ENCODE results near the gene TOMM7.
"Not testable (repeated sequence)": the region's sequence is repeated elsewhere in the genome, so short reads cannot be mapped to it uniquely, and the experiment has no call there.

The TOMM7 gene

DNA sequence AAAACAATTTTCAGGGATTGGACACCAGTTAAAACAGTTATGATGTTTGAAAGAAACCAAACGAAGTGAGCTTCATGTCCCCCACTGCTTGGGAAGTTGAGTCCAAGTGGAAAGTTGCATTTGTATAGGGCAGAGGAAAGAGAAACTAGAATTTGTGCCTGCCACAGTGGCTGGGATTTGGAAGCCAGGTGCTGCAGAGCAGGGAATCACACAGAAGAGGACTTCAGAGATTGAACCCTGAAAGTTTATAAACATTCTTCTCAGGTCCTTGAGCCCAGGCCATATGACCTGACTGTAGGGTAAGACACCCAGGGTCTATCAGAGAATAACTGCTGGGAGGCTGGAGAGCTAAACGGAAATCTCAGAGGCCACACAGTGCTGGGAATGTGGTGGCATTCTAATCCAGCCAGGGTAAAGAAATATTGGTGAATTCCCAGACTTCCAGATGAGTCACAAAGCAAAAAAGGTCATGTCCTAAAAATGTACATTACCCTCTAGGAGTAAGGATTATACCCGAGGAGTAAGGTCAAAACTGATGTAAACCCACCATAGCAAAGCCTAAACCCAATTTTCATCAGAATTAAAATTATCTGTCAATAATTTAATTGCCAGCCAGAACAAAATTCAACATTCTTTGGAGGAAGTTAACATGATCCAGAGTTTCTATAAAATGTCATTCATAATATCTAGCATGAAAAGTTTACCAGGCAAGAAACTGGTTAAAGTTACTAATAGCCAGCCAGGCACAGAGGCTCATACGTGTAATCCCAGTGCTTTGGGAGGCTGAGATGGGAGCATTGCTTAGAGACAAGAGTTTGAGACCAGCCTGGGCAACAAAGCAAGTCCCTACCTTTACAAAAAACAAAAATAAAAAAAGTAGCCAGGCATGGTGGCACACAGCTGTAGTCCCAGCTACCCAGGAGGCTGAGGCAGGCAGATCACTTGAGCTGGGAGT lies 31.2 kb downstream of the TOMM7 start:
- Histone ChIP-seq H4K20me1 (no peaks in the 10 kb centered on the region), H3K4me3 (no peak overlapping the region), H3K36me3 (no peaks in the 10 kb centered on the region), H3K27me3 (no peaks in the 10 kb centered on the region), H3K9me3 (peaks cover 17% of the 10 kb centered on the region), H3K9ac (no peak overlapping the region), H3K4me2 (no peak overlapping the region), H3K4me1 (peaks cover 3% of the 10 kb centered on the region; the same call in 1 of the 2 replicates), H3K27ac (no peak overlapping the region)
- no peak for TF ChIP-seq Cebpa-rat (IDR thresholded peaks at IDR 0.05)

DNA sequence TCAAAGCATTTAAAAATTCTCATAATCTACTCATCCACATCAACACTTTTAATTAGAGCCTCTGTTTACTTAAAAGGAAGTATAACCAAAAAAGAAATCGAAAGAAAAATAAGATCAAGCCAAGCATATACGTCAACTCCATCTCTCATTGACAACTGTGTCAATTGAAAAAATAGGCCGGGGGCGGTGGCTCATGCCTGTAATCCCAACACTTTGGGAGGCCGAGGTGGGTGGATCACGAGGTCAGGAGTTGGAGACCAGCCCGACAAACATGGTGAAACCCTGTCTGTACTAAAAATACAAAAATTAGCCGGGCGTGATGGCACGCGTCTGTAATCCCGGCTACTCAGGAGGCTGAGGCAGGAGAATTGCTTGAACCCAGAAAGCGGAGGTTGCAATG lies 32.0 kb downstream of the TOMM7 start:
- H3K27me3 ChIP-seq, H3K36me3 ChIP-seq, H3K4me2 ChIP-seq, H3K4me1 ChIP-seq, H3K4me3 ChIP-seq, H3K27ac ChIP-seq, H3K9me3 ChIP-seq, H4K20me1 ChIP-seq, H3K9ac ChIP-seq: not testable (repeated sequence)

DNA sequence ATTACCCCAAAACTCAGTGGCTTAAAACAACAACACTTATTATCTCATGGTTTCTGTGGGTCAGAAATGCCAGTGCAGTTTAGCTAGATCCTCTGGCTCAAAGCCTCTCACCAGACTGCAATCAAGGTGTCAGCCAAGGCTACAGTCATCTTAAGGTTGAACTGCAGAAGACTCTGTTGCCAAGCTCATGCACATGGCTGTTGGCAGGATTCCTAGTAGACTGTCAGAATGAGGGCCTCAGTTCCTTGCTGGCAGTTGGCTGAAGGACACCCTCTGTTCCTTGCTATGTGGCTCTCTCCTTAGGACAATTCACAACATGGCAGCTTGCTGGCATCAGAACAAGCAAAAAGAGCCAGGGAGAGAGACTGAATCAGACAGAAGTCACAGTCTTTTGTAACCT lies 34.7 kb downstream of the TOMM7 start:
- Histone ChIP-seq H3K4me1 (peaks cover 6% of the 10 kb centered on the region; the same call in 1 of the 2 replicates), H3K27ac (no peak overlapping the region)
- no peak for TF ChIP-seq Cebpa-rat (IDR thresholded peaks at IDR 0.05)

DNA sequence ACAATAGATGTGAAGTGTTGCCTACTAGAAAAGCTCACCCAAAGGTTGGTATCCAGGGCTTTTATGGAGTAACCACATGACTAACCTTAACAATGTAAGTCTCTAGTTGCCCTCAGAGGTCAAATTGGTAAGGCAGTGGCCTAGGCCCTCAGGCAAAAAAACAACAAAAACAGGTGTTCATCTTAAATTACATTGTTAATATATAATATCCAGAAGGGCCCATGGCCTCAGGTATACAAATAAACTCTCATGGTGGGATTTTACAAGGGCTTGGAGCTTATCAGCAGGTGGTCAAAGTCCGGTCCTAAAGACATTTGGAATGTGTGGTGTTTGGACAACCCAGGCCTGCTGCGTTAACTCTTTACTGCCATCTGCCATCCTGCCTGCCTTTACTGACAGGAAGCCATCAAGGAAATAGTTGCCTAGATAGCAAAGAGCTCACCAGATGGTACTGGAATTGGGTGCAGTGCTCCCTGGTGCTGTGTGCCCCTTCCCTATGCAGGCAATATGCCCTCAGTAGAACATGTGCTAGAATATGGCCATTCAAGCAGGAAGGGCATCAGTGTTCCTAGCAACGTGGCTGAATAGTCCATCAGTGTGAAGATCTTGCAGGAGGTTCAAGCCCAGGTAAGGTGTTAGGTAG lies 36.2 kb downstream of the TOMM7 start:
- Histone ChIP-seq H4K20me1 (no peaks in the 10 kb centered on the region), H3K4me2 (no peak overlapping the region), H3K27ac (no peak overlapping the region), H3K36me3 (no peaks in the 10 kb centered on the region), H3K4me1 (peaks cover 6% of the 10 kb centered on the region; the same call in 1 of the 2 replicates), H3K27me3 (no peaks in the 10 kb centered on the region), H3K9me3 (peaks cover 6% of the 10 kb centered on the region; the same call in 1 of the 2 replicates), H3K4me3 (no peak overlapping the region), H3K9ac (no peak overlapping the region)
- no peak for TF ChIP-seq Cebpa-rat (IDR thresholded peaks at IDR 0.05)

More for the DNA sequence above, 34.7 kb downstream of the TOMM7 start:
- Histone ChIP-seq H3K9ac (no peak overlapping the region), H3K4me3 (no peak overlapping the region), H4K20me1 (no peaks in the 10 kb centered on the region), H3K4me2 (no peak overlapping the region), H3K9me3 (peaks cover 6% of the 10 kb centered on the region; the same call in 1 of the 2 replicates), H3K27me3 (no peaks in the 10 kb centered on the region), H3K36me3 (no peaks in the 10 kb centered on the region)

DNA sequence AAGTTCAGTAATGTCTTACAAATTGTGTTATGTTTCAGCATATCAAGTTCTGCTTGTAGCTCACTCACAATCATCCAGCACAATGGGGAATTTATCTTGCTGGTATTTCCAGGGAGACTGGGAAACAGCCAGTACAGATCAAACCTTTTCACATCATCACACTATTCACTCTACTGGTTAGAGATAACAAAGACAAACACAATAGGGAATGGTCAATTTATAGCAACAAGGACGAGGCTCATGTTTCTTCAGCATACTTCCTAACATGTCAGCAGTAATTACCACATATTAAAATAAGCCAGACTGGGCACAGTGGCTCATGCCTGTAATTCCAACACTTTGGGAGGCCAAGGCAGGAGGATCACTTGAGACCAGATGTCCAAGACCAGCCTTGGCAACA lies 38.3 kb downstream of the TOMM7 start:
- no peaks in the 10 kb centered on the region for H3K27me3 ChIP-seq
- no peaks in the 10 kb centered on the region for H4K20me1 ChIP-seq
- peaks cover 1% of the 10 kb centered on the region; the same call in 1 of the 2 replicates for H3K9me3 ChIP-seq
- no peak overlapping the region for H3K4me2 ChIP-seq
- no peaks in the 10 kb centered on the region for H3K36me3 ChIP-seq
- no peak overlapping the region for H3K9ac ChIP-seq
- no peak for TF ChIP-seq Cebpa-rat (IDR thresholded peaks at IDR 0.05)
- peaks cover 6% of the 10 kb centered on the region; the same call in 1 of the 2 replicates for H3K4me1 ChIP-seq
- H3K27ac ChIP-seq: no peak overlapping the region
- no peak overlapping the region for H3K4me3 ChIP-seq

DNA sequence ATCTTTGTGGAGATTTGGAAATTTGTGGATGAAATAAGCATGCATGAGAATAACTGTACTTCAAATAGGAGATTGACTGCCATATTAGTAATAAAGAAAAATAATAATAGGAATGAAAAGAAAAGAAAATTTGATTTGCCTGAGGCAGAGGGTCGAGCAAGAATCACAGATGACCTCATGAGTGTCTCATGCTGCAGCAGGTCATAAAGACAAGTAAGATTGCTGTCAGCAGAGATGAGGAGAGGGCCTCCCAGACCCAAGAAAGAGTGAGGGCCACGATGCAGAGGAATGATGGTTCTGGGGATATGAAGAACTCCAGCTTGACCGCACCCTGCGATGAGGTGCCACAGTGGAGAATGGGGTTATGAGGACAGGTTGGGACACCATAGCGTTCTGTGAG lies 39.2 kb downstream of the TOMM7 start:
- Histone ChIP-seq H3K4me3 (no peak overlapping the region), H3K27me3 (no peaks in the 10 kb centered on the region), H3K4me2 (no peak overlapping the region), H4K20me1 (no peaks in the 10 kb centered on the region), H3K9ac (no peak overlapping the region), H3K36me3 (no peaks in the 10 kb centered on the region), H3K9me3 (no peaks in the 10 kb centered on the region), H3K4me1 (peaks cover 6% of the 10 kb centered on the region; the same call in 1 of the 2 replicates), H3K27ac (no peak overlapping the region)
- TF ChIP-seq Cebpa-rat (IDR thresholded peaks at IDR 0.05): no peak

DNA sequence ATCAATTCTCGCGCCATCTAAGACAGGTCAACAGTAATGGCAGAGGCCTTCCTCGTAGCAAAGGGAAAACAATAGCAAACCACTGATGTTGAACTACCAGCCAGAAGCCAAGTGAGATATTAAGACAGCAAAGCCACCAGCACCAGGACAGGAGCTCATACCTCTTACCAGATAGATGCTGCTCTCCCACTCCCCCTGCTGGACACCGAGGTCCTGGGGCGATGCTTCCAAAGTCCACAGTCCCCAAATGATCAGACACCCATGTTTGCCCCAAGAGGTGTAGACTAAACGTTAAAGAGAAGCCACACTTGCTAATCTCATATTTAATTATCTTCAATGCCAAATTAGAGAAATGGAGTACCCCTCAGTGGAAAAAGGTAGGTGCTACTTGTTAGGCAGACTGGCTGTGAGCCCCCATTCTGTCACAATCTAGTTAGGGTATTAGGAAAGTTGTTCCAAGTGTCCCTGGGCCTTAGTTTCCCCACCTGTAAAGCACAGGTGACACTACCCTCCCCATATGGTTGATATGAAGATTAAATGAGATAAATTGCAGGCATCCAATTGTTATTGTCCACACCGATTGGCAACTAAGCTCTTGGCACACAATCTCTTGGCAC lies 39.9 kb downstream of the TOMM7 start:
- no peak overlapping the region for H3K4me3 ChIP-seq
- H3K9ac ChIP-seq: no peak overlapping the region
- H3K4me1 ChIP-seq: peaks cover 6% of the 10 kb centered on the region; the same call in 1 of the 2 replicates
- H3K36me3 ChIP-seq: no peaks in the 10 kb centered on the region
- no peaks in the 10 kb centered on the region for H4K20me1 ChIP-seq
- no peak overlapping the region for H3K4me2 ChIP-seq
- TF ChIP-seq Cebpa-rat (IDR thresholded peaks at IDR 0.05): no peak
- no peaks in the 10 kb centered on the region for H3K9me3 ChIP-seq
- H3K27me3 ChIP-seq: no peaks in the 10 kb centered on the region
- H3K27ac ChIP-seq: no peak overlapping the region

DNA sequence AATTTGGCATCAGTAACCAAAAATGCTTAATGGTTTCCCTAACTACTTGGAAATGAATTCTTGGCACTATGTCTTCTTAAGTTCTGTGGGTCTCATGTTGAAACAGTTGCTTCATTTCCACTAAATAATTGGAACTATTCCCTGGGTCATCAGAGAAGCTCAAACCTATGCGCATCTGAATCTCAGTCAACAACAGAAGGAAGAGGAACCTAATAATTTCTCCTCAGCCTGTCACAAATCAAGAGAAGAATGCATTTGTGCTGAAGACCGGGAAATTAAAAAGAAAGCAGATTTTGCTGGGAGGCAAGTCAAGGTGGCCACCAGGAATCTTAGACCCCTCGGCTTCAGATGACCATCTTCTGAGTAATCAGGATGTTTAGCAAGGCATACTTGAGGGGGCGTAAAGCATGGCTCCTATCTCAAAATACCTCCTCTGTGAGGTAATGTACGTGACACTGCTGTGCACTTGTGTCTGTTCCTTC lies 41.4 kb downstream of the TOMM7 start:
- no peak overlapping the region for H3K9ac ChIP-seq
- H3K4me3 ChIP-seq: no peak overlapping the region
- no peak for TF ChIP-seq Cebpa-rat (IDR thresholded peaks at IDR 0.05)
- no peak overlapping the region for H3K4me2 ChIP-seq
- H3K27me3 ChIP-seq: no peaks in the 10 kb centered on the region
- 0 out of 2 replicates have a peak, but pooled peaks cover under 1% of the 10 kb centered on the region for H3K4me1 ChIP-seq
- H4K20me1 ChIP-seq: no peaks in the 10 kb centered on the region
- H3K36me3 ChIP-seq: no peaks in the 10 kb centered on the region
- no peaks in the 10 kb centered on the region for H3K9me3 ChIP-seq
- H3K27ac ChIP-seq: no peak overlapping the region

DNA sequence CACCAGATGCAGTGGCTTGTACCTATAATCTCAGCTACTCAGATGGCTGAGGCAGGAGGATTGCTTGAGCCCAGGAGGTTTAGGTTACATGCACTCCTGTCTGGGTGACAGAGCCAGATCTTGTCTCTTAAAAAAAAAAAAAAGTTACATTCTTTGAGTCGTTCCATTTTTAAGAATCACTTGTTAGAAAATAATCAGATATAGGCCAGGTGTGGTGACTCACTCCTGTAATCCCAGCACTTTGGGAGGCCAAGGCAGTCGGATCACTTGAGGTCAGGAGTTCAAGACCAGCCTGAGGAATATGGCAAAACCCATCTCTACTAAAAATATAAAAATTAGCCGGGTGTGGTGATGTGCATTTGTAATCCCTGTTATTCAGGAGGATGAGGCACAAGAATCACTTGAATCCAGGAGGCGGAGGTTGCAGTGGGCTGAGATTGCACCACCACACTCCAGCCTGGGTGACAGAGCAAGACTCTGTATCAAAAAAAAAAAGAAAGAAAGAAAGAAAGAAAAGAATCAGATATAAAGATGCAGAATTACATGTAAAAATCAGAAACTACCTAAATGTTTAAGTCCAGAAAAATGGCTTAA lies 42.8 kb downstream of the TOMM7 start:
- H4K20me1 ChIP-seq, H3K27me3 ChIP-seq, H3K4me2 ChIP-seq, H3K36me3 ChIP-seq, H3K9ac ChIP-seq, H3K27ac ChIP-seq, H3K4me1 ChIP-seq, H3K4me3 ChIP-seq, H3K9me3 ChIP-seq: not testable (repeated sequence)
